ENCODE results near the gene IREB2. TPM values are rescaled to one million over a fixed set of nuclear protein-coding genes. Genes with fewer than 3 reads are reported as not detected.

The IREB2 gene
- polyA plus RNA-seq, 1 of the 3 experiments (the other 2 are of a cell fraction): 9.5 TPM

- no peak overlapping the region for H3K27ac ChIP-seq (ENCODE audit: low read depth in 2 of 2, low read length in 1 of 2)
- no peaks in the 10 kb centered on the region for H4K20me1 ChIP-seq (ENCODE audit: insufficient read depth)
- no peak overlapping the region for H3K4me3 ChIP-seq (ENCODE audit: low read depth in 2 of 2, low read length in 1 of 2)
- no peaks in the 10 kb centered on the region for H3K9me2 ChIP-seq
- no peaks in the 10 kb centered on the region for H3F3A ChIP-seq (replicated peaks; ENCODE audit: insufficient read depth)
- H3K36me3 ChIP-seq (replicated peaks in 1 of 2; ENCODE audit: control insufficient read depth in 1 of 2, insufficient read depth in 2 of 2, low read length in 1 of 2): no peaks in the 10 kb centered on the region
- peaks cover 0 to 9% of the 10 kb centered on the region in 2 experiments; a peak in 1 of 4 replicates for H3K4me1 ChIP-seq (ENCODE audit: control insufficient read depth in 1 of 2, insufficient read depth in 2 of 2, low read depth in 1 of 2, low read length in 1 of 2)
- H3K9me3 ChIP-seq: no peaks in the 10 kb centered on the region
- H3K79me2 ChIP-seq (ENCODE audit: insufficient read depth): no peaks in the 10 kb centered on the region
- 53% methylated on average over 11 of the region's 12 CpGs for WGBS (ENCODE audit: low lambda C conversion rate)
- no peaks in the 10 kb centered on the region for H3K27me3 ChIP-seq (ENCODE audit: insufficient read depth)
- no peak overlapping the region for H2AFZ ChIP-seq (ENCODE audit: low read depth)
- peak; percentile 71 for DNase-seq
- no peak overlapping the region for H3K4me2 ChIP-seq
- ChIA-PET POLR2A (interaction anchor here (2.0 kb wide), 1 partner anchor 123 kb away, joined by 4 read pairs; the partner anchor contains the start of gene SKIC8), CTCF (interaction anchor here (0.6 to 33.6 kb wide), 44 partner anchors 9 to 456 kb away, joined by 3 to 772 read pairs (median 4); partner anchors contain the start of genes CRABP1, IREB2 and SKIC8)
- TF ChIP-seq CTCF (IDR thresholded peaks at IDR 0.05): peak; percentile 97
- TF ChIP-seq RCOR1 (IDR thresholded peaks at IDR 0.05; ENCODE audit: low read length): no peak
- TF ChIP-seq SIN3A (IDR thresholded peaks at IDR 0.05; ENCODE audit: borderline replicate concordance, low read depth, low read length): no peak
- no peak for TF ChIP-seq GATA2 (CRISPR knock-in tag; IDR thresholded peaks at IDR 0.05)
- TF ChIP-seq SMC3 (IDR thresholded peaks at IDR 0.05; ENCODE audit: low read depth, low read length): peak; percentile 95
- TF ChIP-seq CHD2 (IDR thresholded peaks at IDR 0.05; ENCODE audit: low read length, partially characterized antibody): no peak
- TF ChIP-seq RAD21 (IDR thresholded peaks at IDR 0.05; ENCODE audit: low read length): peak; percentile 84
- TF ChIP-seq USF1 (IDR thresholded peaks at IDR 0.05; ENCODE audit: borderline replicate concordance, low read depth): no peak
- peak; percentile 10; the same call in 1 of the 2 replicates for TF ChIP-seq NRF1 (IDR thresholded peaks at IDR 0.05; ENCODE audit: low read depth, low read length)
- no peak for TF ChIP-seq FOXM1 (IDR thresholded peaks at IDR 0.05; ENCODE audit: low read depth)
- TF ChIP-seq USF2 (IDR thresholded peaks at IDR 0.05; ENCODE audit: borderline replicate concordance, low read depth, low read length): no peak
- H3K9ac ChIP-seq: no peak overlapping the region
These were observed 15.3 kb upstream of the IREB2 start for GRCh38 chr15:78422571-78423340.

GRCh38 chr15:78424673-78425072 lies 13.3 kb upstream of the IREB2 start:
- H3K9ac ChIP-seq: no peak overlapping the region
- H4K20me1 ChIP-seq (ENCODE audit: insufficient read depth): no peaks in the 10 kb centered on the region
- H3K9me3 ChIP-seq: no peaks in the 10 kb centered on the region
- ChIA-PET POLR2A (no interaction called here), CTCF (interaction anchor here (0.8 to 33.6 kb wide), 2 partner anchors 11 to 112 kb away, joined by 3 to 772 read pairs; partner anchors contain the start of gene SKIC8)
- no peaks in the 10 kb centered on the region for H3K9me2 ChIP-seq
- H3K4me3 ChIP-seq (ENCODE audit: low read depth in 2 of 2, low read length in 1 of 2): no peak overlapping the region
- WGBS (ENCODE audit: low lambda C conversion rate): 80% methylated on average over 3 of the region's 3 CpGs
- no peak overlapping the region for H3K4me2 ChIP-seq
- H2AFZ ChIP-seq (ENCODE audit: low read depth): no peak overlapping the region
- no peak for DNase-seq
- no peak overlapping the region for H3K27ac ChIP-seq (ENCODE audit: low read depth in 2 of 2, low read length in 1 of 2)
- H3K27me3 ChIP-seq (ENCODE audit: insufficient read depth): no peaks in the 10 kb centered on the region; the same call in 1 of the 2 replicates
- H3F3A ChIP-seq (replicated peaks; ENCODE audit: insufficient read depth): no peaks in the 10 kb centered on the region
- H3K4me1 ChIP-seq (ENCODE audit: control insufficient read depth in 1 of 2, insufficient read depth in 2 of 2, low read depth in 1 of 2, low read length in 1 of 2): peaks cover 0 to 9% of the 10 kb centered on the region in 2 experiments; a peak in 1 of 4 replicates
- H3K79me2 ChIP-seq (ENCODE audit: insufficient read depth): no peaks in the 10 kb centered on the region
- H3K36me3 ChIP-seq (replicated peaks in 1 of 2; ENCODE audit: control insufficient read depth in 1 of 2, insufficient read depth in 2 of 2, low read length in 1 of 2): no peaks in the 10 kb centered on the region
- TF ChIP-seq REST (IDR thresholded peaks at IDR 0.05; ENCODE audit: low read depth, low read length) (no peak), GABPA (IDR thresholded peaks at IDR 0.05; ENCODE audit: low read depth) (no peak), SIN3A (IDR thresholded peaks at IDR 0.05; ENCODE audit: borderline replicate concordance, low read depth, low read length) (no peak), POLR2AphosphoS5 (IDR thresholded peaks at IDR 0.05; ENCODE audit: low read depth, low read length) (no peak), MAX (IDR thresholded peaks at IDR 0.05; ENCODE audit: low read depth) (no peak), ELF1 (IDR thresholded peaks at IDR 0.05) (no peak), GATA2 (CRISPR knock-in tag; IDR thresholded peaks at IDR 0.05) (no peak)

All from SK-N-SH (cell line).